K562 (cell line): ENCODE measurements around the gene ZFYVE28.

Source experiments
- ATF1 ChIP-seq, 2 experiments: fragments of 450-650 bp in 1 of 2; IDR thresholded peaks; 2 replicates each; pipeline ENCODE4 v1.6.1; 2016; ENCODE audit warnings: missing compliant biosample characterization in 1 of 2, missing genetic modification characterization in 1 of 2
- BHLHE40 ChIP-seq: IDR thresholded peaks from 2 replicates; pipeline ENCODE4 v1.6.1; 2011; ENCODE audit warnings: low read length, improper control_type of control experiment
- CTCF ChIP-seq, 3 experiments: IDR thresholded peaks in 2 of 3; conservative IDR thresholded peaks in 1 of 3; 2 replicates each; pipeline ENCODE4 v1.5.1; 2011 to 2012; ENCODE audit warnings: low read length in 3 of 3, mild to moderate bottlenecking in 3 of 3, control low read depth in 2 of 3, improper control_type of control experiment in 1 of 3, inconsistent platforms in 1 of 3, low read depth in 1 of 3, mixed read lengths in 1 of 3, moderate library complexity in 1 of 3; ENCODE audit not compliant: insufficient read depth in 2 of 3
- EHMT2 ChIP-seq: fragments of 450-650 bp; IDR thresholded peaks from 2 replicates; pipeline ENCODE4 v1.6.1; 2018; ENCODE audit warnings: antibody characterized with exemption
- ELF1 ChIP-seq: fragments of 200-800 bp; sonication (Bioruptor generic); IDR thresholded peaks from 2 replicates; pipeline ENCODE4 v1.6.1; 2016; ENCODE audit warnings: missing genetic modification characterization, missing compliant biosample characterization
- MBD1 ChIP-seq: fragments of 250-450 bp; sonication (Bioruptor Pico); IDR thresholded peaks from 2 replicates; pipeline ENCODE4 v1.8.0; 2022; ENCODE audit warnings: inconsistent platforms
- MYC ChIP-seq, 2 experiments: fragments of 250-450 bp in 1 of 2; sonication (Bioruptor Pico) in 1 of 2; IDR thresholded peaks; 2 replicates each; pipeline versions ENCODE4 v1.5.1 to v1.6.1; 2012 to 2021; ENCODE audit warnings: low read depth in 2 of 2, borderline replicate concordance in 1 of 2, improper control_type of control experiment in 1 of 2, low read length in 1 of 2, mild to moderate bottlenecking in 1 of 2, moderate library complexity in 1 of 2
- NCOA1 ChIP-seq: fragments of 450-650 bp; IDR thresholded peaks from 2 replicates; pipeline ENCODE4 v1.6.1; 2016; ENCODE audit warnings: low read depth
- POLR2A ChIP-seq: fragments of 450-650 bp; conservative IDR thresholded peaks from 2 replicates; pipeline ENCODE4 v1.6.1; 2016
- SIX5 ChIP-seq, 2 experiments: IDR thresholded peaks; 2 replicates each; pipeline ENCODE4 v1.6.1; 2011; ENCODE audit warnings: low read length in 2 of 2, borderline replicate concordance in 1 of 2, low read depth in 1 of 2, mild to moderate bottlenecking in 1 of 2, moderate library complexity in 1 of 2; ENCODE audit not compliant: insufficient read depth in 1 of 2
- XRCC4 ChIP-seq: IDR thresholded peaks from one replicate; pipeline ENCODE4 v1.6.1; 2011; ENCODE audit not compliant: insufficient read depth, insufficient read length; ENCODE audit errors: extremely low read depth
- ZFP91 ChIP-seq: sonication (generic); formaldehyde crosslinking; IDR thresholded peaks from 2 replicates; pipeline ENCODE4 v1.8.0; 2022; ENCODE audit warnings: mild to moderate bottlenecking, missing genetic modification reagents

GRCh38 chr4:2290488-2290887 is 128.0 kb downstream of the ZFYVE28 start:
- TF ChIP-seq POLR2A (no peak), MYC (IDR thresholded peaks at IDR 0.05; ENCODE audit: low read depth, low read length) (no peak), MYC (CRISPR knock-in tag; IDR thresholded peaks at IDR 0.05; ENCODE audit: borderline replicate concordance, low read depth) (no peak), MBD1 (CRISPR knock-in tag) (no peak), ZFP91 (CRISPR knock-in tag) (no peak), XRCC4 (no peak), NCOA1 (no peak), SIX5 (IDR thresholded peaks at IDR 0.05; ENCODE audit: borderline replicate concordance in 1 of 2, insufficient read depth in 1 of 2, low read depth in 1 of 2, low read length in 2 of 2) (no peak), BHLHE40 (no peak), EHMT2 (no peak), ELF1 (no peak), ATF1 (CRISPR knock-in tag; IDR thresholded peaks at IDR 0.05) (no peak), ATF1 (tag; IDR thresholded peaks at IDR 0.05) (no peak), CTCF (IDR thresholded peaks at IDR 0.05 in 2 of 3, conservative IDR thresholded peaks at IDR 0.05 in 1 of 3; ENCODE audit: insufficient read depth in 2 of 3, low read depth in 1 of 3, low read length in 3 of 3) (no peak)
